Bronchial epithelial cell (primary cell): Measurements from ENCODE around the gene ABO. TPM values are rescaled to one million over a fixed set of nuclear protein-coding genes. Genes with fewer than 3 reads are reported as not detected.
"Not testable (repeated sequence)": the region's sequence is repeated elsewhere in the genome, so short reads cannot be mapped to it uniquely, and the experiment has no call there.

ENCODE experiments used
- DNase-seq: peaks from one replicate; pipeline ENCODE4 v3.0.0-alpha.2; 2010; ENCODE audit warnings: low read depth
- FAIRE-seq: peaks from 2 replicates; lab custom pipeline; 2011; peaks lifted over from hg19 to GRCh38; lab: Jason Lieb, UNC
- H3K27me3 ChIP-seq: 2 replicates; pipeline ENCODE4 v1.5.1; 2011; ENCODE audit warnings: low read length; ENCODE audit not compliant: control insufficient read depth, insufficient read depth
- H3K36me3 ChIP-seq: 2 replicates; pipeline ENCODE4 v1.5.1; 2011; ENCODE audit warnings: low read length; ENCODE audit not compliant: control insufficient read depth, insufficient read depth
- H3K4me3 ChIP-seq: 2 replicates; pipeline ENCODE4 v1.5.1; 2011; ENCODE audit warnings: mild to moderate bottlenecking, low read depth, low read length, control low read depth
- CTCF ChIP-seq: IDR thresholded peaks from 2 replicates; pipeline ENCODE4 v1.5.1; 2011; ENCODE audit warnings: mild to moderate bottlenecking, moderate library complexity, low read length, control low read depth, inconsistent platforms; ENCODE audit not compliant: insufficient read depth, severe bottlenecking
- total RNA-seq: library from RNA; depleted of rRNA; stranded (reverse); fragments of >200 nt; gene quantifications from 2 replicates; pipeline ENCODE4 v1.2.1, GENCODE V29; 2014

Gene ABO
- total RNA-seq, 1 donor from 2014 or later, result 1.8 TPM

- Histone ChIP-seq H3K36me3 (no peaks in the 10 kb centered on the region), H3K4me3 (no peak overlapping the region), H3K27me3 (peaks cover 10% of the 10 kb centered on the region)
- FAIRE-seq (no peak), DNase-seq (no peak)
- TF ChIP-seq CTCF, result no peak
Observed at GRCh38 chr9:133284362-133284761, 9.4 kb upstream of the ABO start.

DNA sequence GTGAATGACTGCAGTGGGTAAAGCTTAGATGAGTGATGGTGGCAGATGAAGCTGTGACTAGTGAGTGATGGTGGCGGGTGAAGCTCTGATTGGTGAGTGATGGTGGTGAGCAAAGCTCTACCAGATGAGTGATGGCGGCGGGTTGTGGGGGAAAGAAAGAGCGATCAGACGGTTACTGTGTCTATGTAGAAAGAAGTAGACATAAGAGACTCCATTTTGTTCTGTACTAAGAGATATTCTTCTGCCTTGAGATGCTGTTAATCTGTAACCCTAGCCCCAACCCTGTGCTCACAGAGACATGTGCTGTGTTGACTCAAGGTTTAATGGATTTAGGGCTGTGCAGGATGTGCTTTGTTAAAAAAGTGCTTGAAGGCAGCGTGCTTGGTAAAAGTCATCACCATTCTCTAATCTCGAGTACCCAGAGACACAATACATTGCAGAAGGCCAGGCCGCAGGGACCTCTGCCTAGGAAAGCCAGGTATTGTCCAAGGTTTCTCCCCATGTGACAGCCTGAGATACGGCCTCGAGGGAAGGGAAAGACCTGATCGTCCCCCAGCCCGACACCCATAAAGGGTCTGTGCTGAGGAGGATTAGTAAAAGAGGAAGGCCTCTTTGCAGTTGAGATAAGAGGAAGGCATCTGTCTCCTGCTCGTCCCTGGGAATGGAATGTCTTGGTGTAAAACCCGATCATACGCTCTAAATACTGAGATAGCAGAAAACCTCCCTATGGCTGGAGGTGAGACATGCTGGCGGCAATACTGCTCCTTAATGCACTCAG lies 8.4 kb upstream of the ABO start:
- H3K36me3 ChIP-seq, FAIRE-seq, DNase-seq, H3K4me3 ChIP-seq: not testable (repeated sequence)
- H3K27me3 ChIP-seq, result peaks cover 10% of the 10 kb centered on the region

GRCh38 chr9:133282464-133283238 lies 7.7 kb upstream of the ABO start:
- DNase-seq (no peak), FAIRE-seq (no peak)
- Histone ChIP-seq H3K27me3 (peaks cover 10% of the 10 kb centered on the region), H3K4me3 (no peak overlapping the region), H3K36me3 (no peaks in the 10 kb centered on the region)
- TF ChIP-seq CTCF, result no peak

DNA sequence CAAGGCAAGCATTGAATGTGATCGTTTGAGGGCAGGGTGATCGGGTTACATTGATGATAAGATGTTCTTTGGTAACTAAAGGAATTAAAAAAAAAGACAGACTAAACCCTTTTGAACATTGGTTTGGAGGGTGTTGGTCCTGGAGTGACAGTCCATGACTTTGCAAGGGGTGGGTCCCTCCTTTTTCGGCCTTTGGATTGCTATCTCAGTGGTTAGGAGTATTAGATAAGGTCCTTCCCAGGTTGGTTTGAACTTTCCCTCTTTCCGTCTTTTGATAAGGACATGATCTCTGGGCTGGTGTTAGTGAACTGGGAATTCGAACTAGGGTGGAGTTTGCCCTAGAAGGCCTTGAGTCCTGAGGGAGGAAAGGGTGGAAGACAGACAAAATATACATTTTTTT lies 5.4 kb upstream of the ABO start:
- Histone ChIP-seq H3K4me3 (no peak overlapping the region), H3K27me3 (peaks cover 15% of the 10 kb centered on the region), H3K36me3 (no peaks in the 10 kb centered on the region)
- TF ChIP-seq CTCF, result no peak
- DNase-seq (no peak), FAIRE-seq (no peak)

- Histone ChIP-seq H3K27me3 (peaks cover 15% of the 10 kb centered on the region), H3K4me3 (no peak overlapping the region), H3K36me3 (no peaks in the 10 kb centered on the region)
- DNase-seq (no peak), FAIRE-seq (no peak)
- no peak for TF ChIP-seq CTCF
Observed at GRCh38 chr9:133278161-133279114, 3.4 kb upstream of the ABO start.

- no peak for TF ChIP-seq CTCF
- Histone ChIP-seq H3K36me3 (no peaks in the 10 kb centered on the region), H3K27me3 (peaks cover 14% of the 10 kb centered on the region), H3K4me3 (no peak overlapping the region)
- DNase-seq (no peak), FAIRE-seq (no peak)
Observed at GRCh38 chr9:133277467-133277866, 2.5 kb upstream of the ABO start.
